OCI-LY7 (cell line): ENCODE data around the gene VDR.

Experiments used
- CTCF ChIP-seq: fragments of 200-600 bp; sonication (generic); conservative IDR thresholded peaks from 2 replicates; pipeline ENCODE4 v1.5.1; 2014; ENCODE audit warnings: mild to moderate bottlenecking, antibody characterized with exemption, low read length, moderate library complexity, mixed read lengths
- EZH2phosphoT487 ChIP-seq: fragments of 200-600 bp; sonication (generic); IDR thresholded peaks from 2 replicates; pipeline ENCODE4 v1.6.1; 2018; ENCODE audit warnings: low read depth, borderline replicate concordance, mild to moderate bottlenecking, mixed run types, antibody characterized with exemption, low read length, moderate library complexity, mixed read lengths

- TF ChIP-seq EZH2phosphoT487 (no peak), CTCF (no peak)
Measured at GRCh38 chr12:47942614-47943225, 37.9 kb upstream of the VDR start.
